K562 (cell line): ENCODE measurements around the gene ADGRB3.

ENCODE experiments used
- IRF2 ChIP-seq: sonication (generic); formaldehyde crosslinking; IDR thresholded peaks from 2 replicates; pipeline ENCODE4 v1.8.1; 2022; ENCODE audit warnings: mild to moderate bottlenecking, missing genetic modification reagents
- KAT2B ChIP-seq: IDR thresholded peaks from one replicate; pipeline ENCODE4 v1.6.1; 2012; ENCODE audit warnings: low read depth, mild to moderate bottlenecking, control low read depth, inconsistent platforms, low read length, moderate library complexity
- NR2C2 ChIP-seq, 2 experiments: fragments of 200-800 bp in 1 of 2; sonication (Bioruptor generic) in 1 of 2; sonication (generic) in 1 of 2; formaldehyde crosslinking in 1 of 2; IDR thresholded peaks; 2 replicates each; pipeline versions ENCODE4 v1.6.1 to v1.8.0; 2016 to 2022; ENCODE audit warnings: mild to moderate bottlenecking in 1 of 2, missing compliant biosample characterization in 1 of 2, missing genetic modification characterization in 1 of 2, missing genetic modification reagents in 1 of 2
- RFX5 ChIP-seq: IDR thresholded peaks from 2 replicates; pipeline ENCODE4 v1.6.1; 2011; ENCODE audit warnings: low read depth, mild to moderate bottlenecking, improper control_type of control experiment, low read length
- SMARCE1 ChIP-seq: fragments of 450-650 bp; IDR thresholded peaks from 2 replicates; pipeline ENCODE4 v1.7.1; 2016; ENCODE audit warnings: mild to moderate bottlenecking
- TAF1 ChIP-seq: IDR thresholded peaks from 2 replicates; pipeline ENCODE4 v1.6.1; 2011; ENCODE audit warnings: mild to moderate bottlenecking, low read length, moderate library complexity; ENCODE audit not compliant: insufficient read depth, control insufficient read depth, severe bottlenecking; ENCODE audit errors: extremely low read depth
- ZNF274 ChIP-seq: IDR thresholded peaks from 2 replicates; pipeline ENCODE4 v1.6.1; 2011; ENCODE audit warnings: low read depth, mild to moderate bottlenecking, low read length, moderate library complexity, borderline replicate concordance
- TF ChIP-seq, protein P1 (sequence below): sonication (generic); formaldehyde crosslinking; IDR thresholded peaks from 2 replicates; pipeline ENCODE4 v1.9.0; 2022; ENCODE audit warnings: mild to moderate bottlenecking, missing genetic modification reagents
- TF ChIP-seq, protein P2 (sequence below): sonication (generic); formaldehyde crosslinking; IDR thresholded peaks from 2 replicates; pipeline ENCODE4 v1.9.0; 2022; ENCODE audit warnings: mild to moderate bottlenecking, missing genetic modification reagents
- TF ChIP-seq, protein P3 (sequence below), 3 experiments: IDR thresholded peaks in 2 of 3; conservative IDR thresholded peaks in 1 of 3; 2 replicates each; pipeline ENCODE4 v1.5.1; 2011 to 2012; ENCODE audit warnings: low read length in 3 of 3, mild to moderate bottlenecking in 3 of 3, control low read depth in 2 of 3, improper control_type of control experiment in 1 of 3, inconsistent platforms in 1 of 3, low read depth in 1 of 3, mixed read lengths in 1 of 3, moderate library complexity in 1 of 3; ENCODE audit not compliant: insufficient read depth in 2 of 3
- TF ChIP-seq, protein P4 (sequence below): fragments of 200-600 bp; sonication (generic); IDR thresholded peaks from one replicate; pipeline ENCODE4 v1.6.1; 2012; ENCODE audit warnings: mild to moderate bottlenecking, low read depth, low read length, inconsistent platforms

DNA sequence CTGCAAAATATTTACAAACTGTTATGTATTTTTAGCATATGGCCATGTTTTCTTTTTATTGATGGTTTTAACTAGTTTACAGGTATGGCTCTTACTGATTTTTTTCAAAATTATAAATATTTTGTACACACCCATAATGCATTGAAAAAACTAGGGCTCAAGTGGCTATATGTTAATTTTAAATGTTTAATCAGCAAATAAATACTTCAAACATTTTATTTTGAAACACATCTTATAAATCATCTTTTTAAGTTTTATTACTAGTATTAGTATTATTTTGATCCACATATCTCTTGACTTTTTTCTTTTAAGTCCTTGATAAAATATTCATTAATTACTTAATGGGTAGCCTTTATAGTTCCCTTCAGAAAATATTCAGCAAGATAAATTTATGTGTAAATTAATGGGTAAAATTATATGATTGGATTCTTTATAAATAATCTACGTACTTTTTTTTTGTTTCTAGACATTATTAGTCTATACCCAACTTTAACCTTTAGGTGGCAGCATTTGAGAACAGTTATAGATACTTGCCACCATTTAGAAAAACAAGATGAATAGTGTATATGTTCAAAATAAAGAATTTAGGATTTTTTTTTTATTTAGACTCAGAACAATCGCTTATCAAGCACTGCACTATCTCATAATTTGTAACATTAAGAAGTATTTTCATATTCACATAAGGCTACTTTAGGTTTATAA lies 241.9 kb downstream of the ADGRB3 start:
- no peak for TF ChIP-seq NR2C2 (CRISPR knock-in tag; IDR thresholded peaks at IDR 0.05)
- no peak for TF ChIP-seq NR2C2 (tag; IDR thresholded peaks at IDR 0.05)
- no peak for TF ChIP-seq ZNF274
- TF ChIP-seq RFX5: no peak
- TF ChIP-seq, protein P1, sequence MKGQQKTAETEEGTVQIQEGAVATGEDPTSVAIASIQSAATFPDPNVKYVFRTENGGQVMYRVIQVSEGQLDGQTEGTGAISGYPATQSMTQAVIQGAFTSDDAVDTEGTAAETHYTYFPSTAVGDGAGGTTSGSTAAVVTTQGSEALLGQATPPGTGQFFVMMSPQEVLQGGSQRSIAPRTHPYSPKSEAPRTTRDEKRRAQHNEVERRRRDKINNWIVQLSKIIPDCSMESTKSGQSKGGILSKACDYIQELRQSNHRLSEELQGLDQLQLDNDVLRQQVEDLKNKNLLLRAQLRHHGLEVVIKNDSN (CRISPR knock-in tag): no peak
- TF ChIP-seq, protein P2, sequence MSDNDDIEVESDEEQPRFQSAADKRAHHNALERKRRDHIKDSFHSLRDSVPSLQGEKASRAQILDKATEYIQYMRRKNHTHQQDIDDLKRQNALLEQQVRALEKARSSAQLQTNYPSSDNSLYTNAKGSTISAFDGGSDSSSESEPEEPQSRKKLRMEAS (CRISPR knock-in tag): no peak
- TF ChIP-seq KAT2B: no peak
- TF ChIP-seq, protein P3, sequence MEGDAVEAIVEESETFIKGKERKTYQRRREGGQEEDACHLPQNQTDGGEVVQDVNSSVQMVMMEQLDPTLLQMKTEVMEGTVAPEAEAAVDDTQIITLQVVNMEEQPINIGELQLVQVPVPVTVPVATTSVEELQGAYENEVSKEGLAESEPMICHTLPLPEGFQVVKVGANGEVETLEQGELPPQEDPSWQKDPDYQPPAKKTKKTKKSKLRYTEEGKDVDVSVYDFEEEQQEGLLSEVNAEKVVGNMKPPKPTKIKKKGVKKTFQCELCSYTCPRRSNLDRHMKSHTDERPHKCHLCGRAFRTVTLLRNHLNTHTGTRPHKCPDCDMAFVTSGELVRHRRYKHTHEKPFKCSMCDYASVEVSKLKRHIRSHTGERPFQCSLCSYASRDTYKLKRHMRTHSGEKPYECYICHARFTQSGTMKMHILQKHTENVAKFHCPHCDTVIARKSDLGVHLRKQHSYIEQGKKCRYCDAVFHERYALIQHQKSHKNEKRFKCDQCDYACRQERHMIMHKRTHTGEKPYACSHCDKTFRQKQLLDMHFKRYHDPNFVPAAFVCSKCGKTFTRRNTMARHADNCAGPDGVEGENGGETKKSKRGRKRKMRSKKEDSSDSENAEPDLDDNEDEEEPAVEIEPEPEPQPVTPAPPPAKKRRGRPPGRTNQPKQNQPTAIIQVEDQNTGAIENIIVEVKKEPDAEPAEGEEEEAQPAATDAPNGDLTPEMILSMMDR (IDR thresholded peaks at IDR 0.05 in 2 of 3, conservative IDR thresholded peaks at IDR 0.05 in 1 of 3; ENCODE audit: insufficient read depth in 2 of 3, low read depth in 1 of 3, low read length in 3 of 3): peak in 1 of 3 experiments; percentile 59; a peak in 2 of 6 replicates
- TF ChIP-seq, protein P4, sequence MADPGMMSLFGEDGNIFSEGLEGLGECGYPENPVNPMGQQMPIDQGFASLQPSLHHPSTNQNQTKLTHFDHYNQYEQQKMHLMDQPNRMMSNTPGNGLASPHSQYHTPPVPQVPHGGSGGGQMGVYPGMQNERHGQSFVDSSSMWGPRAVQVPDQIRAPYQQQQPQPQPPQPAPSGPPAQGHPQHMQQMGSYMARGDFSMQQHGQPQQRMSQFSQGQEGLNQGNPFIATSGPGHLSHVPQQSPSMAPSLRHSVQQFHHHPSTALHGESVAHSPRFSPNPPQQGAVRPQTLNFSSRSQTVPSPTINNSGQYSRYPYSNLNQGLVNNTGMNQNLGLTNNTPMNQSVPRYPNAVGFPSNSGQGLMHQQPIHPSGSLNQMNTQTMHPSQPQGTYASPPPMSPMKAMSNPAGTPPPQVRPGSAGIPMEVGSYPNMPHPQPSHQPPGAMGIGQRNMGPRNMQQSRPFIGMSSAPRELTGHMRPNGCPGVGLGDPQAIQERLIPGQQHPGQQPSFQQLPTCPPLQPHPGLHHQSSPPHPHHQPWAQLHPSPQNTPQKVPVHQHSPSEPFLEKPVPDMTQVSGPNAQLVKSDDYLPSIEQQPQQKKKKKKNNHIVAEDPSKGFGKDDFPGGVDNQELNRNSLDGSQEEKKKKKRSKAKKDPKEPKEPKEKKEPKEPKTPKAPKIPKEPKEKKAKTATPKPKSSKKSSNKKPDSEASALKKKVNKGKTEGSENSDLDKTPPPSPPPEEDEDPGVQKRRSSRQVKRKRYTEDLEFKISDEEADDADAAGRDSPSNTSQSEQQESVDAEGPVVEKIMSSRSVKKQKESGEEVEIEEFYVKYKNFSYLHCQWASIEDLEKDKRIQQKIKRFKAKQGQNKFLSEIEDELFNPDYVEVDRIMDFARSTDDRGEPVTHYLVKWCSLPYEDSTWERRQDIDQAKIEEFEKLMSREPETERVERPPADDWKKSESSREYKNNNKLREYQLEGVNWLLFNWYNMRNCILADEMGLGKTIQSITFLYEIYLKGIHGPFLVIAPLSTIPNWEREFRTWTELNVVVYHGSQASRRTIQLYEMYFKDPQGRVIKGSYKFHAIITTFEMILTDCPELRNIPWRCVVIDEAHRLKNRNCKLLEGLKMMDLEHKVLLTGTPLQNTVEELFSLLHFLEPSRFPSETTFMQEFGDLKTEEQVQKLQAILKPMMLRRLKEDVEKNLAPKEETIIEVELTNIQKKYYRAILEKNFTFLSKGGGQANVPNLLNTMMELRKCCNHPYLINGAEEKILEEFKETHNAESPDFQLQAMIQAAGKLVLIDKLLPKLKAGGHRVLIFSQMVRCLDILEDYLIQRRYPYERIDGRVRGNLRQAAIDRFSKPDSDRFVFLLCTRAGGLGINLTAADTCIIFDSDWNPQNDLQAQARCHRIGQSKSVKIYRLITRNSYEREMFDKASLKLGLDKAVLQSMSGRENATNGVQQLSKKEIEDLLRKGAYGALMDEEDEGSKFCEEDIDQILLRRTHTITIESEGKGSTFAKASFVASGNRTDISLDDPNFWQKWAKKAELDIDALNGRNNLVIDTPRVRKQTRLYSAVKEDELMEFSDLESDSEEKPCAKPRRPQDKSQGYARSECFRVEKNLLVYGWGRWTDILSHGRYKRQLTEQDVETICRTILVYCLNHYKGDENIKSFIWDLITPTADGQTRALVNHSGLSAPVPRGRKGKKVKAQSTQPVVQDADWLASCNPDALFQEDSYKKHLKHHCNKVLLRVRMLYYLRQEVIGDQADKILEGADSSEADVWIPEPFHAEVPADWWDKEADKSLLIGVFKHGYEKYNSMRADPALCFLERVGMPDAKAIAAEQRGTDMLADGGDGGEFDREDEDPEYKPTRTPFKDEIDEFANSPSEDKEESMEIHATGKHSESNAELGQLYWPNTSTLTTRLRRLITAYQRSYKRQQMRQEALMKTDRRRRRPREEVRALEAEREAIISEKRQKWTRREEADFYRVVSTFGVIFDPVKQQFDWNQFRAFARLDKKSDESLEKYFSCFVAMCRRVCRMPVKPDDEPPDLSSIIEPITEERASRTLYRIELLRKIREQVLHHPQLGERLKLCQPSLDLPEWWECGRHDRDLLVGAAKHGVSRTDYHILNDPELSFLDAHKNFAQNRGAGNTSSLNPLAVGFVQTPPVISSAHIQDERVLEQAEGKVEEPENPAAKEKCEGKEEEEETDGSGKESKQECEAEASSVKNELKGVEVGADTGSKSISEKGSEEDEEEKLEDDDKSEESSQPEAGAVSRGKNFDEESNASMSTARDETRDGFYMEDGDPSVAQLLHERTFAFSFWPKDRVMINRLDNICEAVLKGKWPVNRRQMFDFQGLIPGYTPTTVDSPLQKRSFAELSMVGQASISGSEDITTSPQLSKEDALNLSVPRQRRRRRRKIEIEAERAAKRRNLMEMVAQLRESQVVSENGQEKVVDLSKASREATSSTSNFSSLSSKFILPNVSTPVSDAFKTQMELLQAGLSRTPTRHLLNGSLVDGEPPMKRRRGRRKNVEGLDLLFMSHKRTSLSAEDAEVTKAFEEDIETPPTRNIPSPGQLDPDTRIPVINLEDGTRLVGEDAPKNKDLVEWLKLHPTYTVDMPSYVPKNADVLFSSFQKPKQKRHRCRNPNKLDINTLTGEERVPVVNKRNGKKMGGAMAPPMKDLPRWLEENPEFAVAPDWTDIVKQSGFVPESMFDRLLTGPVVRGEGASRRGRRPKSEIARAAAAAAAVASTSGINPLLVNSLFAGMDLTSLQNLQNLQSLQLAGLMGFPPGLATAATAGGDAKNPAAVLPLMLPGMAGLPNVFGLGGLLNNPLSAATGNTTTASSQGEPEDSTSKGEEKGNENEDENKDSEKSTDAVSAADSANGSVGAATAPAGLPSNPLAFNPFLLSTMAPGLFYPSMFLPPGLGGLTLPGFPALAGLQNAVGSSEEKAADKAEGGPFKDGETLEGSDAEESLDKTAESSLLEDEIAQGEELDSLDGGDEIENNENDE: no peak
- no peak for TF ChIP-seq IRF2 (CRISPR knock-in tag)
- TF ChIP-seq TAF1: no peak
- TF ChIP-seq SMARCE1: no peak
